SK-N-SH (cell line): ENCODE results near the gene SFRP2. TPM values are rescaled to one million over a fixed set of nuclear protein-coding genes. Genes with fewer than 3 reads are reported as not detected.

Source experiments
- CTCF ChIA-PET: fragments of 300-600, 350-600 bp; formaldehyde crosslinking; extraction: SDS; loops from one replicate; lab custom pipeline; 2021; lab: Yijun Ruan, JAX
- POLR2A ChIA-PET: fragments of 350-600 bp; sonication (Branson Sonifier 250); formaldehyde crosslinking; extraction: SDS; loops from one replicate; lab custom pipeline; 2020; ENCODE audit warnings: antibody characterized with exemption, inconsistent platforms; lab: Yijun Ruan, JAX
- DNase-seq: peaks from one replicate; pipeline ENCODE4 v3.0.0; 2012
- H2AFZ ChIP-seq: fragments of 200-600 bp; sonication (generic); 2 replicates; pipeline ENCODE4 v1.8.1; 2016; ENCODE audit warnings: antibody characterized with exemption, mild to moderate bottlenecking, low read depth
- H3F3A ChIP-seq: fragments of 200-600 bp; sonication (generic); replicated peaks from 2 replicates; pipeline ENCODE3; 2016; ENCODE audit warnings: antibody characterized with exemption, mild to moderate bottlenecking; ENCODE audit not compliant: insufficient read depth
- H3K27ac ChIP-seq, 2 experiments: fragments of 200-500 bp in 1 of 2; fragments of 200-600 bp in 1 of 2; sonication (Bioruptor generic) in 1 of 2; sonication (generic), shearing (Covaris generic) in 1 of 2; 2 replicates each; pipeline versions ENCODE4 v1.5.1 to v1.6.1; 2014 to 2016; ENCODE audit warnings: low read depth in 2 of 2, inconsistent platforms in 1 of 2, low read length in 1 of 2, mild to moderate bottlenecking in 1 of 2, mixed read lengths in 1 of 2
- H3K27me3 ChIP-seq: fragments of 200-600 bp; sonication (generic), shearing (Covaris generic); 2 replicates; pipeline ENCODE4 v1.6.1; 2016; ENCODE audit warnings: mixed run types; ENCODE audit not compliant: insufficient read depth
- H3K36me3 ChIP-seq, 2 experiments: fragments of 200-500 bp in 1 of 2; fragments of 200-600 bp in 1 of 2; sonication (Bioruptor generic) in 1 of 2; sonication (generic) in 1 of 2; replicated peaks in 1 of 2; 2 replicates each; pipeline versions ENCODE3 to v1.5.1; 2014 to 2016; ENCODE audit warnings: low read length in 1 of 2, mild to moderate bottlenecking in 1 of 2; ENCODE audit not compliant: insufficient read depth in 2 of 2, control insufficient read depth in 1 of 2
- H3K4me1 ChIP-seq, 2 experiments: fragments of 200-500 bp in 1 of 2; fragments of 200-600 bp in 1 of 2; sonication (Bioruptor generic) in 1 of 2; sonication (generic), shearing (Covaris generic) in 1 of 2; 2 replicates each; pipeline versions ENCODE4 v1.5.1 to v1.6.1; 2014 to 2016; ENCODE audit warnings: low read depth in 1 of 2, low read length in 1 of 2, mixed run types in 1 of 2; ENCODE audit not compliant: insufficient read depth in 2 of 2, control insufficient read depth in 1 of 2
- H3K4me2 ChIP-seq: fragments of 200-600 bp; sonication (generic), shearing (Covaris generic); 2 replicates; pipeline ENCODE4 v1.6.1; 2017; ENCODE audit warnings: mixed run types
- H3K4me3 ChIP-seq, 2 experiments: fragments of 200-500 bp in 1 of 2; fragments of 200-600 bp in 1 of 2; sonication (Bioruptor generic) in 1 of 2; sonication (generic), shearing (Covaris generic) in 1 of 2; 2 replicates each; pipeline versions ENCODE4 v1.5.1 to v1.8.1; 2014 to 2016; ENCODE audit warnings: low read depth in 2 of 2, inconsistent platforms in 1 of 2, low read length in 1 of 2, mild to moderate bottlenecking in 1 of 2, mixed read lengths in 1 of 2, moderate library complexity in 1 of 2
- H3K79me2 ChIP-seq: fragments of 200-600 bp; sonication (generic); 2 replicates; pipeline ENCODE4 v1.8.1; 2017; ENCODE audit warnings: mild to moderate bottlenecking; ENCODE audit not compliant: insufficient read depth
- H3K9ac ChIP-seq: fragments of 200-600 bp; sonication (generic); 2 replicates; pipeline ENCODE4 v1.6.1; 2017; ENCODE audit warnings: mixed run types
- H3K9me2 ChIP-seq: fragments of 200-600 bp; sonication (generic); 2 replicates; pipeline ENCODE4 v1.6.1; 2017; ENCODE audit warnings: mixed run types
- H3K9me3 ChIP-seq: fragments of 200-600 bp; sonication (generic); 2 replicates; pipeline ENCODE4 v1.6.1; 2017; ENCODE audit warnings: mixed run types, mild to moderate bottlenecking, moderate library complexity
- H4K20me1 ChIP-seq: fragments of 200-600 bp; sonication (generic); 2 replicates; pipeline ENCODE4 v1.6.1; 2017; ENCODE audit warnings: mild to moderate bottlenecking, mixed run types; ENCODE audit not compliant: insufficient read depth
- ELF1 ChIP-seq: IDR thresholded peaks from 2 replicates; pipeline ENCODE4 v1.4.0; 2012
- EZH2phosphoT487 ChIP-seq: fragments of 200-600 bp; sonication (generic); IDR thresholded peaks from 2 replicates; pipeline ENCODE4 v1.6.1; 2017; ENCODE audit warnings: low read depth, mixed run types, mild to moderate bottlenecking, antibody characterized with exemption, moderate library complexity, borderline replicate concordance
- FOSL2 ChIP-seq: IDR thresholded peaks from 2 replicates; pipeline ENCODE4 v1.4.0; 2012; ENCODE audit warnings: low read depth, mild to moderate bottlenecking, moderate library complexity, borderline replicate concordance
- FOXJ3 ChIP-seq: sonication (generic); formaldehyde crosslinking; IDR thresholded peaks from 2 replicates; pipeline ENCODE4 v1.5.1; 2020; ENCODE audit warnings: mild to moderate bottlenecking, missing genetic modification reagents
- GABPA ChIP-seq: IDR thresholded peaks from 2 replicates; pipeline ENCODE4 v1.4.0; 2012; ENCODE audit warnings: low read depth, mild to moderate bottlenecking
- GATA2 ChIP-seq: sonication (generic); formaldehyde crosslinking; IDR thresholded peaks from 2 replicates; pipeline ENCODE4 v1.5.0; 2020; ENCODE audit warnings: mild to moderate bottlenecking, missing genetic modification reagents
- JUND ChIP-seq: IDR thresholded peaks from 2 replicates; pipeline ENCODE4 v1.4.0; 2012
- MEF2A ChIP-seq: IDR thresholded peaks from 2 replicates; pipeline ENCODE4 v1.4.0; 2012; ENCODE audit warnings: low read depth, borderline replicate concordance
- MXI1 ChIP-seq: IDR thresholded peaks from 2 replicates; pipeline ENCODE4 v1.6.1; 2012; ENCODE audit warnings: mild to moderate bottlenecking, low read depth, low read length, improper control_type of control experiment
- NFIC ChIP-seq: IDR thresholded peaks from 2 replicates; pipeline ENCODE4 v1.4.0; 2012; ENCODE audit warnings: borderline replicate concordance
- NRF1 ChIP-seq: IDR thresholded peaks from 2 replicates; pipeline ENCODE4 v1.6.1; 2012; ENCODE audit warnings: low read depth, mild to moderate bottlenecking, low read length
- POLR2AphosphoS5 ChIP-seq: IDR thresholded peaks from 2 replicates; pipeline ENCODE4 v1.6.1; 2012; ENCODE audit warnings: low read depth, low read length
- RCOR1 ChIP-seq: fragments of 150-350 bp; IDR thresholded peaks from 2 replicates; pipeline ENCODE4 v1.6.1; 2017; ENCODE audit warnings: antibody characterized with exemption, low read length
- RFX5 ChIP-seq: IDR thresholded peaks from 2 replicates; pipeline ENCODE4 v1.6.1; 2012; ENCODE audit warnings: mild to moderate bottlenecking, improper control_type of control experiment, low read length
- SIN3A ChIP-seq: IDR thresholded peaks from 2 replicates; pipeline ENCODE4 v1.6.1; 2012; ENCODE audit warnings: low read depth, mild to moderate bottlenecking, low read length, moderate library complexity, borderline replicate concordance
- TAF1 ChIP-seq: IDR thresholded peaks from 2 replicates; pipeline ENCODE4 v1.6.1; 2012; ENCODE audit warnings: low read depth, mild to moderate bottlenecking, low read length, moderate library complexity, borderline replicate concordance
- TCF12 ChIP-seq: IDR thresholded peaks from 2 replicates; pipeline ENCODE4 v1.4.0; 2012
- TEAD4 ChIP-seq: IDR thresholded peaks from 2 replicates; pipeline ENCODE4 v1.4.0; 2012; ENCODE audit warnings: mild to moderate bottlenecking, borderline replicate concordance; ENCODE audit not compliant: insufficient read depth
- YY1 ChIP-seq: IDR thresholded peaks from 2 replicates; pipeline ENCODE4 v1.4.0; 2012; ENCODE audit warnings: low read depth, mild to moderate bottlenecking
- WGBS: methylation state at CpG from one replicate; pipeline ENCODE4 v1.1.6; 2017; ENCODE audit warnings: low lambda C conversion rate; 5-methylcytosine and 5-hydroxymethylcytosine counted together
- polyA plus RNA-seq, 3 experiments: library from polyadenylated mRNA; depleted of rRNA; stranded (reverse); fragments of >200 nt; gene quantifications; 2 replicates each; pipeline ENCODE4 v1.2.3, GENCODE V29; 2012
- TF ChIP-seq, protein P1 (sequence below): IDR thresholded peaks from 2 replicates; pipeline ENCODE4 v1.6.1; 2012; ENCODE audit warnings: mild to moderate bottlenecking, low read depth, low read length, moderate library complexity
- TF ChIP-seq, protein P2 (sequence below): IDR thresholded peaks from 2 replicates; pipeline ENCODE4 v1.4.0; 2012; ENCODE audit warnings: low read depth
- TF ChIP-seq, protein P3 (sequence below): fragments of 150-350 bp; IDR thresholded peaks from 2 replicates; pipeline ENCODE4 v1.6.1; 2017; ENCODE audit warnings: antibody characterized with exemption, low read length, low read depth, borderline replicate concordance

The SFRP2 gene, protein sequence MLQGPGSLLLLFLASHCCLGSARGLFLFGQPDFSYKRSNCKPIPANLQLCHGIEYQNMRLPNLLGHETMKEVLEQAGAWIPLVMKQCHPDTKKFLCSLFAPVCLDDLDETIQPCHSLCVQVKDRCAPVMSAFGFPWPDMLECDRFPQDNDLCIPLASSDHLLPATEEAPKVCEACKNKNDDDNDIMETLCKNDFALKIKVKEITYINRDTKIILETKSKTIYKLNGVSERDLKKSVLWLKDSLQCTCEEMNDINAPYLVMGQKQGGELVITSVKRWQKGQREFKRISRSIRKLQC
- polyA plus RNA-seq (2012; rRNA removed) = not detected in 2 replicates
- polyA plus RNA-seq (2012; cell fraction: cytosol; rRNA removed) = not detected in 2 replicates
- not detected in 2 replicates for polyA plus RNA-seq (2012; cell fraction: nucleus; rRNA removed)

DNA sequence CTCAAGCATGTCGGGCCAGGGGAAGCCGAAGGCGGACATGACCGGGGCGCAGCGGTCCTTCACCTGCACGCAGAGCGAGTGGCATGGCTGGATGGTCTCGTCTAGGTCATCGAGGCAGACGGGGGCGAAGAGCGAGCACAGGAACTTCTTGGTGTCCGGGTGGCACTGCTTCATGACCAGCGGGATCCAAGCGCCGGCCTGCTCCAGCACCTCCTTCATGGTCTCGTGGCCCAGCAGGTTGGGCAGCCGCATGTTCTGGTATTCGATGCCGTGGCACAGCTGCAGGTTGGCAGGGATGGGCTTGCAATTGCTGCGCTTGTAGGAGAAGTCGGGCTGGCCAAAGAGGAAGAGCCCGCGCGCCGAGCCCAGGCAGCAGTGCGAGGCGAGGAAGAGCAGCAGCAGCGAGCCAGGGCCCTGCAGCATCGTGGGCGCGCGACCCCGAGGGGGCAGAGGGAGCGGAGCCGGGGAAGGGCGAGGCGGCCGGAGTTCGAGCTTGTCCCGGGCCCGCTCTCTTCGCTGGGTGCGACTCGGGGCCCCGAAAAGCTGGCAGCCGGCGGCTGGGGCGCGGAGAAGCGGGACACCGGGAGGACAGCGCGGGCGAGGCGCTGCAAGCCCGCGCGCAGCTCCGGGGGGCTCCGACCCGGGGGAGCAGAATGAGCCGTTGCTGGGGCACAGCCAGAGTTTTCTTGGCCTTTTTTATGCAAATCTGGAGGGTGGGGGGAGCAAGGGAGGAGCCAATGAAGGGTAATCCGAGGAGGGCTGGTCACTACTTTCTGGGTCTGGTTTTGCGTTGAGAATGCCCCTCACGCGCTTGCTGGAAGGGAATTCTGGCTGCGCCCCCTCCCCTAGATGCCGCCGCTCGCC is at the start of gene SFRP2:
Gene SFRP2, minus strand, starts transcription at position 671 of the 864 bp plus-strand sequence. Its CDS starts 248 bp downstream, at position 423.
- ChIA-PET POLR2A (no interaction called here), CTCF (no interaction called here)
- Histone ChIP-seq H3K27ac (no peak within 1 kb of the TSS), H3K9me3 (no peaks in the 10 kb centered on the region), H3K9me2 (no peaks in the 10 kb centered on the region), H3K4me3 (no peak within 1 kb of the TSS; a peak in 1 of 4 replicates), H3F3A (no peaks in the 10 kb centered on the region), H3K4me2 (peak within 1 kb of the TSS; percentile 63; the same call in 1 of the 2 replicates), H2AFZ (no peak within 1 kb of the TSS), H3K36me3 (no peaks in the 10 kb centered on the region), H3K9ac (no peak within 1 kb of the TSS), H3K27me3 (peaks cover 69% of the 10 kb centered on the region), H4K20me1 (no peaks in the 10 kb centered on the region), H3K4me1 (peaks cover 4 to 13% of the 10 kb centered on the region in 2 experiments; a peak in 1 of 4 replicates), H3K79me2 (no peaks in the 10 kb centered on the region)
- TF ChIP-seq EZH2phosphoT487 (0 out of 2 replicates have a peak, but pooled peaks have one; percentile 7), FOSL2 (no peak)
- 6% methylated on average over 20 of the region's 72 CpGs for WGBS
- DNase-seq = peak; percentile 44

DNA sequence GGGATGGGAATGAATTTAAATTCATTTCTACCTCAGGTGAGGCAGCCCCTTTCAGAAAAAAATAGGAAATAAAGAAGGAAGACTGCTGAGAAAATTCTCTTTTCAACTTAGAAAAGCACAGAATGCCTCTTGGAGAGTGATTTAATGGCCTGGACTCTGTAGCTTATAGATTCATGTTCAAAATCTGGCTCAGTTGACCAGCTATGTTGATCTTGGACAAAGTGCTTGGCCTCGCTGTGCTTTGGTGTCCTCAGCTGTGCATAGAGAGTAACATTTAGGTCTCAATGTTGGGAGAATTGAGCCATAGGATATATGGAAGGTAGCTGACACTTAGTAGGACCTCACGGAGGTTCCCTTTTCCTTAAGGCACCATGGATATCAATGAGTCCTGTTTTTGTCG is 49.7 kb upstream of the SFRP2 start:
- 0% methylated on average over 3 of the region's 3 CpGs for WGBS
- Histone ChIP-seq H3K4me3 (no peak overlapping the region), H3K4me1 (no peaks in the 10 kb centered on the region), H3K9me3 (no peaks in the 10 kb centered on the region), H4K20me1 (no peaks in the 10 kb centered on the region), H3K27ac (no peak overlapping the region), H3K79me2 (no peaks in the 10 kb centered on the region), H3K27me3 (no peaks in the 10 kb centered on the region; the same call in 1 of the 2 replicates), H2AFZ (no peak overlapping the region), H3K9me2 (no peaks in the 10 kb centered on the region), H3F3A (no peaks in the 10 kb centered on the region), H3K9ac (no peak overlapping the region), H3K36me3 (no peaks in the 10 kb centered on the region), H3K4me2 (no peak overlapping the region)
- TF ChIP-seq SIN3A (no peak), MXI1 (no peak), MEF2A (no peak), GATA2 (CRISPR knock-in tag) (no peak), TCF12 (no peak), FOXJ3 (CRISPR knock-in tag) (no peak), TEAD4 (no peak), TAF1 (no peak), NFIC (no peak), RCOR1 (no peak), RFX5 (no peak), POLR2AphosphoS5 (no peak), NRF1 (no peak), GABPA (no peak), YY1 (no peak), JUND (no peak), ELF1 (no peak)
- TF ChIP-seq, protein P1, sequence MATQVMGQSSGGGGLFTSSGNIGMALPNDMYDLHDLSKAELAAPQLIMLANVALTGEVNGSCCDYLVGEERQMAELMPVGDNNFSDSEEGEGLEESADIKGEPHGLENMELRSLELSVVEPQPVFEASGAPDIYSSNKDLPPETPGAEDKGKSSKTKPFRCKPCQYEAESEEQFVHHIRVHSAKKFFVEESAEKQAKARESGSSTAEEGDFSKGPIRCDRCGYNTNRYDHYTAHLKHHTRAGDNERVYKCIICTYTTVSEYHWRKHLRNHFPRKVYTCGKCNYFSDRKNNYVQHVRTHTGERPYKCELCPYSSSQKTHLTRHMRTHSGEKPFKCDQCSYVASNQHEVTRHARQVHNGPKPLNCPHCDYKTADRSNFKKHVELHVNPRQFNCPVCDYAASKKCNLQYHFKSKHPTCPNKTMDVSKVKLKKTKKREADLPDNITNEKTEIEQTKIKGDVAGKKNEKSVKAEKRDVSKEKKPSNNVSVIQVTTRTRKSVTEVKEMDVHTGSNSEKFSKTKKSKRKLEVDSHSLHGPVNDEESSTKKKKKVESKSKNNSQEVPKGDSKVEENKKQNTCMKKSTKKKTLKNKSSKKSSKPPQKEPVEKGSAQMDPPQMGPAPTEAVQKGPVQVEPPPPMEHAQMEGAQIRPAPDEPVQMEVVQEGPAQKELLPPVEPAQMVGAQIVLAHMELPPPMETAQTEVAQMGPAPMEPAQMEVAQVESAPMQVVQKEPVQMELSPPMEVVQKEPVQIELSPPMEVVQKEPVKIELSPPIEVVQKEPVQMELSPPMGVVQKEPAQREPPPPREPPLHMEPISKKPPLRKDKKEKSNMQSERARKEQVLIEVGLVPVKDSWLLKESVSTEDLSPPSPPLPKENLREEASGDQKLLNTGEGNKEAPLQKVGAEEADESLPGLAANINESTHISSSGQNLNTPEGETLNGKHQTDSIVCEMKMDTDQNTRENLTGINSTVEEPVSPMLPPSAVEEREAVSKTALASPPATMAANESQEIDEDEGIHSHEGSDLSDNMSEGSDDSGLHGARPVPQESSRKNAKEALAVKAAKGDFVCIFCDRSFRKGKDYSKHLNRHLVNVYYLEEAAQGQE = no peak
- TF ChIP-seq, protein P2, sequence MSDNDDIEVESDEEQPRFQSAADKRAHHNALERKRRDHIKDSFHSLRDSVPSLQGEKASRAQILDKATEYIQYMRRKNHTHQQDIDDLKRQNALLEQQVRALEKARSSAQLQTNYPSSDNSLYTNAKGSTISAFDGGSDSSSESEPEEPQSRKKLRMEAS = no peak
- TF ChIP-seq, protein P3, sequence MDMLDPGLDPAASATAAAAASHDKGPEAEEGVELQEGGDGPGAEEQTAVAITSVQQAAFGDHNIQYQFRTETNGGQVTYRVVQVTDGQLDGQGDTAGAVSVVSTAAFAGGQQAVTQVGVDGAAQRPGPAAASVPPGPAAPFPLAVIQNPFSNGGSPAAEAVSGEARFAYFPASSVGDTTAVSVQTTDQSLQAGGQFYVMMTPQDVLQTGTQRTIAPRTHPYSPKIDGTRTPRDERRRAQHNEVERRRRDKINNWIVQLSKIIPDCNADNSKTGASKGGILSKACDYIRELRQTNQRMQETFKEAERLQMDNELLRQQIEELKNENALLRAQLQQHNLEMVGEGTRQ = no peak
- no peak for DNase-seq
- CTCF ChIA-PET = no interaction called here
- POLR2A ChIA-PET = no interaction called here
